Stimulated activated CD4-positive, alpha-beta T cell treated with anti-CD3 and anti-CD28 coated beads, Interleukin-1b, Interleukin-23, amount 100 ng/mL, for 1 hour (primary cell): ENCODE data around the gene GABBR2.

Experiments
- DNase-seq, 2 donors: peaks; one replicate each; pipeline ENCODE4 v3.0.0-alpha.2; 2020; ENCODE audit warnings: low read depth in 2 of 2

Gene GABBR2

DNA sequence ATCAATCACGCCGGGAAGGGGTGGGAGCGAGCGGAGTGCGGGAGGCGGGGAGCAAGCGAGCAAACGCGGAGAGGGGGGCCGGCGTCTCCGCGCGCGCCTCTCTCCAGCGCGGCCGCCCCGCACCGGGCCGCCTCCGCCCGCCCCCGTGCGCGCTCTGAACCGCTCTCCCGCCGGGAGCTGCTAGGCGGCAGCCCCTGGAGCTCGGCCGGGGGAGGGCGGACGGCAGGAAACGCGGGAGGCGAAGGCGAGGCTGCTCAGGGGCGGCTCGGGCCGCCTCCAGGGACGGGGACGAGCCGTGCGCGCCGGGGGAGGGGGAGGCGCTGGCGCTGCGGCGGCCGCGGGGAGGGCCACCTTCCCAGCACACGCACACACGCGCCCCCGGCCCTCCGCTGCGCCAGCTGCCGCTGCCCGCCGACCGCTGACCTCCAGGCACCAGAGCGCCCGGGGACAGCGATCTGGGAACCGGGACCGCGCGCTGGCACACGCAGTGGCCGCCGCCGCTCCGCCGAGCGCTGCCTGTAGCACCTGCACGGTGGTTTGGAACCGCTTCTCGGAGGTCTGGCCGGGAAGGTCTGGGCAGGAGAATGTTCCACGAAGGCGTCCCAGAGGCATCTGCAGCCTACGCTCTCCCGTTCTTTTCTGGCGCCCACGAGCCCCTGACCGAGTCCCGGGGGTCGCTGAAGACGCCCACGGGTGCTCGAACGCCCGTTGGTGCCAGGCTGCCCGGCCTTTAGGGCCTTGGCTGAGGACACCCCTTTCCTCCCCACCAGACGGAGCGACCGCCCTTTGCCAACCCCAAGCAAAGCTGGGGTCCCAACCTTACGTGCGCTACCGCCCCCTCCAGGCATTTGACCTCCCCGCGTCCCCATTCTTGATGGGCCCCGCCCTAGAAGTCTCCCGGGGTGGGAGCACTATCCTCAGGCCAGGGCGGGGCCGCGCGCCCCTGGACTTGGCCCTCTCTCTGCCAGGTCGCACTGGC lies at the start of gene GABBR2:
Gene GABBR2, minus strand, starts transcription at position 3 of the 979 bp plus-strand sequence. CDS start 198 bp downstream, outside the sequence.
- DNase-seq = no peak

DNA sequence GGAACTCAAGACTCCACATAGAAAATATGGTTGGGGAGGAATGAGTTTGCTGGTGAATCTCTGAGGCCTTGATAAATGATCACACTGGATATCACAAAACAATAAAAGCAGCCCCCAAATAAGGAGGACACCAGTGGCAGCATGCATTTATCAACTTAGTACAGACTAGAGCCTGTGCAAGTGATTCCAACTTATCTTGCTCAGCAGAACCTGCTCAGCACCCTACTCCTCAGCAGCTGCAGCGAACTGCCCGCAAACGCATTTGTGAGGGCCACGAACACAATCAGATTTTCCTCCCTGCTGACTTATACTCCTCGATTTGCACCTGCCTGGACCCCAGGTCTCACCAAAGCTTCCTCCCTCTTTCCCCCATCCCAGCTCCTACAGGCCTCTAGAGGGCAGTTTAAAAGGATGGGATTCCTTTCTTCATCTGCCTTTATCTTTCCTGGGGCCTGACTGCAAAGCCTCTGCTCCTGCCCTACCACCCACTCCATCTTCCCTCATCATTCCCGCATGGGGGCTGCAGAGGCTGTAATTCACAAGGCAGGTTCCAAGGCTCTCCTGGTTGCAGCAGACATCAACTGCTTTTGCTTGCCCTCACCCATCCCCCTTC lies 46.4 kb upstream of the GABBR2 start:
- no peak for DNase-seq

DNA sequence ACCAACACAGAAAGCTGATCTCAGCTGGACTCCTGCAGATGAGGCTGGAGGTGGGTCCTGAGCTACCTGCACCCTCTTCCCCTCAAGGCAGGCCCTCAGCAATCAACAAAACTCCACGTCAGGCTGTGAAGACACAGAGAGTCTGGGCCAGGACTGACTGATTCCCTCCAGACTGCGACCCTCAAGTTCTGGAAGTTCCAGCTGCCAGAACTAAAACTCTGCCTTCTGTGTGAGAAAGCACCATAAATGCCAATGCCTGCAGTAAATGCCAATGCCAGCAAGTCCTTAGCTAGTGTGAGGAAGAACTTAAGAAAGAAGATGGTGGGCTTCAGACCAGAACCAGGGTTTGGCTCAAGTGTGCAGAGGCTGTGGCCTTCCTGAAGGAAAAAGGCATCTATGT lies 42.5 kb upstream of the GABBR2 start:
- DNase-seq = no peak

DNA sequence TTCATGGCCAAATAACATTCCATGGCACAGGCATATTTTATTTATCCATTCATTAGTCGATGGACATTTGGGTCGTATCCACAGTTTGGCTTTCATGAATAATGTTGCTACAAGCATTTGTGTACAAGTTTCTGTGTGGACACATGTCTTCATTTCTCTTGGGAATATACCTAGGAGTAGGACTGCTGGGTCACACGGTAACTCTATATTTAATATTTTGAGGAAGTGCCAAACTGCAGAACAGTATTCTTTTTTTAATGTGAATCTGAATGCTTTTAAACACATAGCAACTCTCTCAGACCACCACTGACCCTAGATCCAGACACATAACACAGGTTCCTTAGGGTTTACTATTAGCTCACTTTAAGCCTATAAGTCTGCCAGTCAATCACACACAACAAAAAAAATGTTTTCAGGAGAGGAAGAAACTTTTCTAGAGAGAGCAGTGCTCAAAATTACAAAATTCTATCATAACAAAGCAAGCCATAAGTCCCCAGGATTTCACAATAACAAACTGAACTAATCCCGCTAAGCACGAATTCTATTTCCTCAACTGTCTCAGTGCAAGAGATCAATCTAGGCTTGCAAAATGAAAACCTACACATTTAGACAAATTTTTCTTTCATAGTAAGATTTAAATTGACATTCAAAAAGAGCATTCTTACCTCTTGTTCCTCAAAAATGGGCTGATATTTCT lies 41.8 kb upstream of the GABBR2 start:
- no peak for DNase-seq

DNA sequence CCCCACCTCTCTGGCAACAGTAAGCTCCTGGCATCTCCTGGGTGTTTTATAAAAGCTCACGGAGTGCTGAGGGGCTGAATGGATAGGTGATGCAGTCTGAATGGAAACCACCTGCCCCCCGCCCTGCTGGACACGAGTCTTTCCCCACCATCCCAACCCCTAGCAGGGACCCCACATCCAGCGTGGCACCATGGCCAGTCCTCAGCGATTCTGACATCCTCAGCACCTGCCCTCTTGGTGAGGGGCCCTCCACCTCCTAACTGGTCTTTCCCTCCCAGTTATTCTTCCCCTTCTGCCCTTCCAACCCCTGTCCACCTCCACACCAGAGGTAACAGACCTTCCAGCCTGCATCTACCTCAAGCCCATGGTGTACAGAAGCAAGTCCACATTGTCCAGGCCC lies 38.7 kb upstream of the GABBR2 start:
- DNase-seq = no peak

DNA sequence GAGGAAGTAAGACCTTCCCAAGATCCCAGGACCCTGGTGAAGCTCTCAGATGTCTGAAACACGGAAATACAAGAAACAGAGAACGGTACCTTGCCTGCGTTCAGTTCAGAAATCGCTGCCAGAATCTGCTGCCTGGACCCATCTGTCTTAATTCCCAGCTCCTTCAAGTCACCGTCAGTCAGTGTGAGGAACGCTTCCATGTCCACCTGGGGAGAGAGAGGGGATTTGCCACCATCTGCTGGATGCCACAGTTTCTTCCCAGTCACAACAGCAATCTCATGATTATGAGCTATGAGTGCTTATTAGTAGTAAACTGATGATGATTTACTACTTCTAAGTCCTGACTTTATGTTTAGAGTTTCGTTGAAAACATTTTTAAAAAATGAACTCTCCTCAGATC lies 36.7 kb upstream of the GABBR2 start:
- no peak for DNase-seq

DNA sequence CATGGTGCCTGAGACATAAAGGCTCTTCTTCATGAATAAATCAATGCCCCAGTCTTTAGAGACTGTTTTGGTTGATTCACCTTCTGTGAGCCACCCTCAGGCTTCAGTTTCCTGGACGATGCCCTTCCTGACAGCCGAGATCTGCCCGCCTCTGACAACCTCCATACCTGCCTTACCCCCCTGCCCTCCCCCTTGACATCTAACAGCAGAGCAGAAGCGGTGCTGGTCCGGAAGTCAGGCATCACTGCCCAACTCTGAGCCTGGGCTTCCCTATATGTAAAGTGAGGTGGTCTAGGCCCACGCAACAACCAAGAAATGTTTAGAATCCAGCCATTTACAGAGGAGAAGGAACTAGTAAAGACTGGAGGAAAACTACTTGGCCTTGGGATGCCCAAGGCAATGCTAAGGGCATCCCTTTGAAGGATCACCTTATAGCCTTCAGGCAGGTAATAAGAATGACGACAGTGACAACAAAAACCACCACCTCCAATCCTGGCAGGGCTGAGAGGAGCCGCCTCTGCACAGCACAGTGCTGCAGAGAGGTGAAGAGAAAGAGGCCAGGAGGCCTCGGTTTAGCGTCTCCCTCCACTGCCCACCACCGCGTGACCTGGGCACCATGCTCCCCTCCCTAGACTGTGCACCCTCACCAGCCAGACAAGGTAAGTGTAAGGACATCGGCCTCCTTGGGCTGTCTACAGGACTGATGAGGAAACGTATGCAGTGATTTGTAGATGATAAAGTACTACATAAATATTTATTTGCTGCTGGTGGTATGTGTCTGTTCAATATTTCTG lies 35.3 kb upstream of the GABBR2 start:
- DNase-seq = no peak

DNA sequence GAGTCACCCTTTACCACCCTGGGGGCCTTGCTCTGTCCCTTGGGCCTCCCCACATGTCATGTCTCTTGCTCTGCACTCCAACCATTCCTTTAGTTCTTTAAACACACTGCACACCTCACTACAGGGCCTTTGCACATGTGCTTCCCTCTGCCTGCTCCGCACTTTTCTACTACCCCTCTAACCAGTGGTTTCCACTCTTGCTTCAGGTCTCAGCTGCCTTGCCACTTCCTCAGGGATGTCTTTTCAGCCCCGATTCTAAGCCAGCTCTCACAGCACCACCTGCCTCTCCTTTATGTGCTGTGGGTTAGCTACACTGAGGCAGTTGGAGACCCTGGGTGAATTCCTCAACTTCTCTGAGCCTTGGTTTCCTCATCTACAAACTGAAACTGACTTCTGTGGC lies 34.6 kb upstream of the GABBR2 start:
- no peak for DNase-seq

DNA sequence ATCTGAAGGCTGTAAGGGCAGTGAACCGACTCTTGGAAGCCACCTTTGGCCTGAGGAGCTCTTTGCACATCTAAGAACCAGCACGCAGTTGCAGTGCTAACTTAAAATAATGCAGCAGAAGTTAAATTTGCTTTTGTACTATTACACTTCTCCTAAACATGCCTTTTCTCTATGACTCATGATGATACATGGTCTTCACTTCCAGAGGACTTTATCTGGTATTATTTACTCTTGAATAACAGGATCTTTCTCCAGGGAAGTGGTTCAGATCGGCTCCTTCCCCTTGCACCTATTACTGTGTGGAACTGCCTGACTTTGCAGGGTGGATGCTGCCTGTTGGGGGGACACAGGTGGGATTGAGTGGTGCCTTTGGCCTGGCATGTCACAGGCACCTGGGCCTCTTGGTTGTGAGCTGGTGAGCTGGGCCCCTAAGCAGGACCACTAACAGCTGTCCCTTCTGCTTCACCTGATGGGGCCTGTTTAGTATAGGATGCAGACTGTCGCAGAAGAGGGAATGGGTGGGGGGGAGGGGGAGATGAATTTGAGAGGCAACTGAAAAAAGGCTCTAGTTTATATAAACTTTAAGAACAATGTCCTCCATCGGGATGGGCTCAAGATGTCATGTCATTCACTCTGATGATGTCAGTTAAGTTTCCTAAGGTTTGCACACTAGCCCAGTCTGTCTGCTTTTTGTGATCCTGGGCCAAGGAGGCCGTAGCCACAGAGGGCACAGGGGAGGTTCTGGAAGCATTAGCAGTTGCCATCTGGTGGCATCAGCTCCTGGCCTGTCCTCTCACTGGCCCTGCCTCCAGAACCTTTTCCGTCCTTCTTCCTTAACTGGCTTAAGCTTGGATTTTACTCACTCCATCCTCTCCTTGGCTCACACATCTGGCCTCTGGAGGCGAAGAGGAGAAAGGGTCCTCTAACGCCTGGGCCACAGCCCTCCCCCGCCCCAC lies 33.9 kb upstream of the GABBR2 start:
- DNase-seq = no peak

DNA sequence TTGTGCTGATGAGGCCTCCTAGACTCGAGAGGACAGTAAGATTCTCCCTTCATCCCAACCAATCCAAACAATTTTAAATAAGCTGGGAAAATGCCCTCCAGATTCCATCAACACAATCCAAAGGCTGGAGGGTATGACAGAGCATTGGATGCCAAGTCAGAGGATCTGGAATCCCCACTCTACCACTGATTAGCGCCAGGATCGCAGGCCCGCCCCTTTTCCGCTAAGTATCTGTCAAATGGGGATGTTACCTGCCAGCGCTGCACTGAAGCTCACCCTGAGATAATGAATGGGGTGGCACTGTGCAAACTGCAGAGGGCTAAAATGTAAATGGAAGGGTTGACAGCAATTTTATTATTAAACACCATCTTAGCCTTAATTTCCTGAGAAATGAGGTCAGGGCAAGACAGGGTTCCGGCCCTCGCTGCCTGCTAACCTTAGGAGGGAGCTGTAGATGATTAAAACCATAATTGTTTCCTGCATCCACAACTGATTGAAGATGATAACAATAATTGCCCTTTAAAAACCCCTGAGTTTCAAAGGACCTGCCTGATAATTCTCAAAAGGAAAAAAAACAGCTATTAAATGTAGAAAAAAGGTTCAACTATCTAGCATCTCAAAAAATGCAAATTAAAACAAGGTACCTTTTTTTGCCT lies 31.6 kb upstream of the GABBR2 start:
- DNase-seq = no peak

DNA sequence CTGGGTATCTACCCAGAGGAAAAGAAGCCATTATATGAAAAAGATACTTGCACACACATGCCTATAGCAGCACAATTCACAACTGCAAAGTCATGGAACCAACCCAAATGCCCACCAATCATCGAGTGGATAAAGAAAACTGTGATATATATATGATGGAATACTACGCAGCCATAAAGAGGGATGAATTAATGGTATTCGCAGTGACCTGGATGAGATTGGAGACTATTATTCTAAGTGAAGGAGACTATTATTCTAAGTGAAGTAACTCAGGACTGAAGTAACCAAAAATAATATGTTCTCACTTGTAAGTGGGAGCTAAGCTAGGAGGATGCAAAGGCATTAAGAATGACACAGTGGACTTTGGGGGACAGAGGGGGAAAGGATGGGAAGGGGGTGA lies 30.0 kb upstream of the GABBR2 start:
- no peak for DNase-seq

DNA sequence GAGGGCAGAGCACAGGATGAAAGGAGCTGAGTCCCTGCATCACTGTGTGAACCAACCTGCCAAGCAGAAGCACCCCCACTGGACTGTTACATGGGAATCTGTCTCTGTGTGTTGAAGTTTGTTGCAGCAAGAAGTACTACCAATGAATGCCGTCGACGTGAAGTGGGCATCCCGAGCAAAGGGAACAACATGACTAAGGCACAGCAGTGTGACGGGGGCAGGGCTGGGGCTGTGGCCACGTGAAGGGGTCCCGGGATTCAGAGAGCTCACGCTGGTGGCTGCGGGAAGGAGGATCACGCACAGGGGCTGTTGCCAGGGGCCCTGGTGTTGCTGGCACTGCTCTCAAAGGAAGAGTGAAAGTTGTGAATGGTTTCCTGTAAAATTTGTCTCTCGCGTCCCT lies 27.5 kb upstream of the GABBR2 start:
- DNase-seq = no peak

DNA sequence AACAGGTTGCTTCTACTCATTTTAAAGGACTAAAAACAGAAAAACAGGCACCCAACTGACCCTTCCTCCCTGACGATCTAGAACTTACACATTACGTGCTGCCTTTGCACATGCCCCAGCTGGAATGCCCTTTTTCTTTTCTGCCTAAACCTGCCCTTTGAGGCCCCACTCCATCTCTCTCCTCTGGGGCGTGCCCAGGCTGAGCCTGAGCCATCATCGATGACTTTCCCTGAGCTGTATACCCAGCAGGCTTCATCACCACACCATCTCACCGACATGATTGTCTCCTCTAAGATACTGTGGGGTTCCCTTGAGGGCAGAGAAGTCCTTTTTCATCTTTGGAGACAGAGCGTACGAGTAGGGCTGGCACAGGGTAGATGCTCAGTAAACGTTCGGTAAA lies 24.1 kb upstream of the GABBR2 start:
- no peak for DNase-seq

DNA sequence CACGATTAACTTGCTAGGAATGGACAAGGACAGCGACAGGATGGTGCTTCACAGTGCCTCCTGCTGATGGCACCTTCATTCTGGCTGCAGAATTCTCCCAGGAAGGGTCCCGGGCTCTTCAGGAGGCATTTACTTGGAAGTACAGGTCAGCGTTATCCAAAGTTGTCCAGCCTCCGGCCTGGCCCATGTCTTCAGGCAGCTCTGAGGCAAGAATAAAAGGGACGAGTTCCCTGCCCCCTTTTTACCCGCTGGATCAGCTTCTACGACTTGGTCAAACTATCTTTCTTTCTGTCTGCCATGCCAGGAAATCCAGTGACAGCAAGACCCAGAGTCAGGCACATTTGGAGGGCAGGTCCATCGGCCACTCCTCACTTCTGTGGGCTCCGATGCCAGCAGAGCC lies 23.4 kb upstream of the GABBR2 start:
- DNase-seq = no peak

DNA sequence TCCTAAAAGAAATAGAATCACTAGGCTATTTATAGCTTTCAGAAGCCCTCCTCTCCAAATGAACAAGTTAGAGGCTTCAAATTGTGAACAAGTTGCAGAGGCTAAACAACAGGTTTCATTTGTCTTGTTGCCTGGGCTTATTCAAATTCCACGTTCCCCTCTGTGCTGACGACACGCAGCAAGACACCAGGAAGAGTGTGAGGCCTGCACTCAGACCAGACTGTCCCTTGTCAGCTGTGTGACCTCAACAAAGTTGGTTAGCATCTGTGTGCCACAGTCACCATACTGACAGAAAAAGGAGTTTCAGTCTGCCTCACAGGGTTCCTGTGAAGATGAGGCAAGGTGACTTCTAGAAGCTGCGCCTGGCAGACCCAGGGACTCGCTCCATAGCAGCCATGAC lies 22.1 kb upstream of the GABBR2 start:
- no peak for DNase-seq

DNA sequence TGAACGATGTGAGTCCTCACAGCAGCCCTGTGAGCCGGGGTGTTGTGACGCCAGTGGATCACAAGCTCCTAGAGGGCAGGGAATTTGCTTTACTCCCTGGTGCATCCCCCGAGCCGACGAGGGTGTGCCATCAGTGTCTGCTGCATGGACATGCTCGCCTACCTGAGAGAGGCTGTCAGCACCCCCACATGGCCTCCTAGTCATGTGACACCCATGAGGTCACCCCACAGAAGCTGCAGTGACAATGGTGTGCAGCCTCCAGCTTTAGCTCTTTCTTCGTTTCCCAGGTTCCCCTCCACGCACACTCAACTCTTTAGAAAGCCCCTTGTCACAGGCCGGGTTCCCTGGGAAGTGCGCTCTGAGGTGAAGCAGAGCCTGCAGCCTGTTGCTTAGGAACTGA lies 19.8 kb upstream of the GABBR2 start:
- DNase-seq = no peak

DNA sequence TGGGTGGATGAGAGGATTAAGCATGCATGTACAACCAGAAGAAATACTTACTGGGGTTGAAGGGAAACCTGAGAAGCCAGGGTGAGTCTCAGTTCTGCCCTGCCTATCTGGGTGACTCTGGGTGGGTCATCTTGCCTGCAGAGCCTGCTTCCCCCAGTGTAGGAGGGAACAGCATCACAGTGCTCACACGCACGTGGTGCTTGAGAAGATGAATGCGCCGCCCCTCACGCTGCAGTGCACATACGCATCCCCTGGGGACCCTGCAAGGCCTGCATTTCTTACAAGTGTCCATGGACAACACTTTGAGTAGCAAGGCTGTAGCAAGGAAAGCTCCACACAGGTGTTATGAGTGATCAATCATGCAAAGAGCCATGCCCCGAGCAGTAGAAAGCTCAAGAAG lies 18.7 kb upstream of the GABBR2 start:
- DNase-seq = no peak

DNA sequence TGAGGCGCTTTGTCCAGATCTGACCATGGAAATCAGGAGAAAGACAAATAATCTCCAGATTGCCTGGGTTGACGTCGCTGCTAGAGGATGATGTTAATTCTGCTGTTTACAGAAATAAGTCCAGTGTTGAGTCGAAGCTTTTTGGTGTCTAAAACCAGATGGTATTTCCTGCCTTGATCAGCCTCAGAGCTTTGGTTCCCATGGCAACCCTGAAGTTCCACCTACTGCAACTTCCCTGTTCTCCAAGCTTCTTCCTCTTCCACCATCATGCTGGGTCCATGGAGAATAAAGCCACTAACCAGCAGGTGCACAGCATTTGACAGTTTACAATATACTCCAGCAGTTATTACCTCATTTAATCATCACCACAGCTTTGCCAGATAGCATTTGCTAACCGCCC lies 18.0 kb upstream of the GABBR2 start:
- no peak for DNase-seq

DNA sequence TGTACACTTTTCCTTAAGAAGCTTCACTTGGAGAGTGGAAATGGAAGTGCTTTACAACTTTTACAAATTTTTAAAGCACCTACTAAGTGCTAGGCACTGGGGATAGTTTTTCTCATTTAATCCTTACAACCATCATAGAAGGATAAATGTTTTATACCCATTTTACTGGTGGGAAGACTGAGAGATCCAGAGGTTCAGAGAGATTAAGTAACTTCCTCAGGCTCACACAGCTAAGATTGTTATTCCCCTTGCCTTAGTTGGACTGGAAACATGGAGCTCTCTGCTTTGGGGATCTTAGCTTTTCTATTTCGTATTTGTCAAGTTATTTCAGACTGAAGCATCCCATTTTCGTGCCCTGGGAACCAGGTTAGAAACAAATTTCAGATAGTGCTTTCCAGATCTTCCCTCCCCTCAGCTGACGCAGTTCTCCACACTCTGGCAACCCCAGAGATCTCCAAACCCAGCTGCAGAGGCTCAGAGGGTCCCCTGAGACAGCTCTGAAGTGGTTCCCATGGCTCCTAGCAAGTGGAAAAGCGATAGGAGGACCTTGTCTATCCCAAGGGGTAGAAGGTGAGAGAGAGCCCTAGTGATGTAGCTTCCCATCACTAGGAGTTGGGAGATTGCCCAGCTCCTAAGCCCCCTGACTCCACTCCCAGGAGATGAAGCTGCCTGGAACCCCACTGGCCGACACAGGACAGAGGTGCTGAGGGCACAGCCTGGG lies 16.2 kb upstream of the GABBR2 start:
- no peak for DNase-seq

DNA sequence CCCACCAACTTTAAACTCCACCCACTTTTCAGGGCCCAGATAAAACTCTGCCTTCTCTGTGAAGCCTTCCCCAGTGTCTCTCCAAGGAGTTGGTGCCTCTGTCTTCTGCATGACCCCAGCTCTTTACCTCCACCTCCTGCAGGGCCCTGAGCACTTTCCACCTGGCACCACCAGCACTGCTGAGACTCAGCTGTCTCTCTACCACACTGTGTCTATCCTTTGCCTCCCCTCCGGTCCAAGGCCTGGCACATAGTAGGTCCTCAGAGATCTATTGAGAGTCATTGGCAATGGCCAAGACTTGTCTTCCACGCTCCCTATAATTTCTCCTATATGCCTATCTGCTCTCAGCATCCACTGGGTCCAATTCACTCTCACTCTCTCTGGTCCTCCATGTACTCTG lies 12.9 kb upstream of the GABBR2 start:
- DNase-seq = no peak
